Activated CD4-positive, alpha-beta memory T cell treated with anti-CD3 and anti-CD28 coated beads for 36 hours (primary cell): ENCODE results near the gene THTPA. TPM values are rescaled to one million over a fixed set of nuclear protein-coding genes. Genes with fewer than 3 reads are reported as not detected.
A peak's percentile ranks its signal among the peaks of the same experiment; 100 is the strongest.

Source experiments
- CTCF ChIA-PET: fragments of 350-600 bp; sonication (Branson Sonifier 250); formaldehyde crosslinking; loops from one replicate; lab custom pipeline; 2021; ENCODE audit warnings: antibody characterized with exemption, inconsistent platforms; lab: Charles Lee
- POLR2A ChIA-PET: fragments of 350-600 bp; sonication (Branson Sonifier 250); formaldehyde crosslinking; loops from one replicate; lab custom pipeline; 2021; ENCODE audit warnings: antibody characterized with exemption; lab: Charles Lee
- DNase-seq: peaks from one replicate; pipeline ENCODE4 v3.0.0-alpha.2; 2020
- H3K27ac Mint-ChIP-seq: one replicate; pipeline ENCODE4 v1.8.0; 2021; ENCODE audit warnings: mixed read lengths
- H3K27me3 Mint-ChIP-seq: one replicate; pipeline ENCODE4 v1.8.0; 2021; ENCODE audit warnings: mixed read lengths
- H3K36me3 Mint-ChIP-seq: one replicate; pipeline ENCODE4 v1.8.0; 2021; ENCODE audit warnings: mixed read lengths
- H3K4me1 Mint-ChIP-seq: one replicate; pipeline ENCODE4 v1.8.0; 2021; ENCODE audit warnings: low read depth, mixed read lengths
- H3K4me3 Mint-ChIP-seq: one replicate; pipeline ENCODE4 v1.8.0; 2021; ENCODE audit warnings: mild to moderate bottlenecking, mixed read lengths
- H3K9me3 Mint-ChIP-seq: one replicate; pipeline ENCODE4 v1.8.0; 2021; ENCODE audit warnings: mixed read lengths
- intact Hi-C: fragments of 100-400 bp; cut with micrococcal nuclease; formaldehyde crosslinking; loops from one replicate; pipeline ENCODE4 v1.15.1; 2023
- total RNA-seq, 2 experiments: library from RNA; stranded (reverse); gene quantifications; one replicate each; pipeline ENCODE4 v1.2.3, GENCODE V29; 2021

THTPA gene
- total RNA-seq, 2 experiments from 2014 or later: 7.7 to 8.2 TPM

DNA sequence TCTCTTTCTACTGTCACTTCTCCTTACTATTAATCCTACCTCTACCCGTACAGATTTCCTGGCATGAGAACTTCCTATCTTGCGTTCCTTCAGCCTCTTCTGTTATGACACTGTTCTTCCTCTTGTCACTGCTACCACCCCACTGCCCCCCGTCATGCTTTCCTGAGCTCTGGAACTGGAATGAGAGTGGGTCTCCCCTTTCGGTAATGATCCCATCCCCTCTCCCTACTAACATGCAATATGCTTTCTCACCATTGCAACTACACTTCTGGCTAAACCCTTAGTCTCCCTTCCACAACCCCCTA, 16.4 kb downstream of the THTPA start:
- CTCF ChIA-PET: interaction anchor here (1.5 to 1.8 kb wide), 2 partner anchors 12 to 17 kb away, joined by 4 to 6 read pairs; no protein-coding TSS in a partner anchor
- no peaks in the 10 kb centered on the region for H3K9me3 Mint-ChIP-seq
- DNase-seq: no peak
- intact Hi-C loops: no loop called here
- no peak overlapping the region for H3K4me3 Mint-ChIP-seq
- H3K27me3 Mint-ChIP-seq: peaks cover 19% of the 10 kb centered on the region
- H3K36me3 Mint-ChIP-seq: no peaks in the 10 kb centered on the region
- no peak overlapping the region for H3K27ac Mint-ChIP-seq
- POLR2A ChIA-PET: no interaction called here
- peaks cover 22% of the 10 kb centered on the region for H3K4me1 Mint-ChIP-seq

DNA sequence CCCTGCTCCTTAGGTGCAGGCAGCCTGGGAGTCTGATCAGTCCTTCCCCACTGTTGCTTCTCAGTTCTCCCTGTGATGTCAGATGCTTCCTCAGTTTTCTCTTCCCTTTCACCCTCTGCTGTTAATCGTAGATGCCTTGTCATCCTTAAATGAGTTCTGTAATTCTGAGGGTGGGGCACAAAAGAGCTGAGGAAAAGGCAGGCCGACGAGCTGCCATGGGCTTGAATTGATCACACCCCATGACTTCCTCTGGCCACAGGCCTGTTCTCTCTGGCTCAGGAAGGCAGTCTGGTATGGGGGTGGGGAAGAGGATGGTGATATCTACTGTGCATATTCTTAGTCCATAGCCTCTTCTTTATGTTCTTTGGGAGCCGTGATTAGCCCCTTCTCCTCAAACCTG, 16.8 kb downstream of the THTPA start:
- no peaks in the 10 kb centered on the region for H3K36me3 Mint-ChIP-seq
- H3K4me1 Mint-ChIP-seq: peaks cover 22% of the 10 kb centered on the region
- no peak overlapping the region for H3K27ac Mint-ChIP-seq
- no peak overlapping the region for H3K4me3 Mint-ChIP-seq
- H3K9me3 Mint-ChIP-seq: no peaks in the 10 kb centered on the region
- CTCF ChIA-PET: interaction anchor here (0.6 to 1.8 kb wide), 2 partner anchors 16 to 17 kb away, joined by 3 to 6 read pairs; no protein-coding TSS in a partner anchor
- POLR2A ChIA-PET: no interaction called here
- H3K27me3 Mint-ChIP-seq: peaks cover 19% of the 10 kb centered on the region
- intact Hi-C loops: no loop called here
- DNase-seq: no peak

DNA sequence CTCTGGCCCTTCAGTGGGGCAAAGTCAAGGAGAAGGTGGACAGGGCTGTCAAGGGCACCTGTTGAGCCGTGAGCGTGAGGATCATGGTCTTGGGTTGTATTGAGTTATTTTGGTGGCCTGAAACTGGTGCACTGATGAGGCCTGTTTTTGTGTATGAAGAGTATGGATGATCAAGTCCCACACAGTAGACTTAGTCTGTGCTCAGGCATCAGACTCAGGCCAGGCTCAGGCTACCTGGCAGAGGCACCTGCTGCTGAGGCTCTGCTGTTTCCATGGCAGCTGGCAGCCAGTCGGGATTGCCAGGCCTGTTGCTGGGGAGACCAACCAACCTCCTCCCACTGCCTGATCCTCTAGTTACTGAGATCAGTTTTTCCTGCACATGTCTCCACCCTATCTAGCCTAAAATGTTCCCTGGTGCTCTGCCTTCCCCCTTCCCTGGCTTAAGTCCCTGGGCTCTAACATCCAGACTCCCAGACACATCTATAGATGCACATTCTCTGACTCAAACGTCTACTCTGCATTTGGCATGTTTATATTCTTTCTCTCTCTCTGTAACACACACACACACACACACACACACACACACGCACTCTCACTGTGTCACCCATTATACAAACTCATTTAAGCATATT, 17.4 kb downstream of the THTPA start:
- H3K9me3 Mint-ChIP-seq: no peaks in the 10 kb centered on the region
- no peaks in the 10 kb centered on the region for H3K36me3 Mint-ChIP-seq
- intact Hi-C loops: no loop called here
- DNase-seq: no peak
- ChIA-PET POLR2A (no interaction called here), CTCF (interaction anchor here (0.6 to 1.8 kb wide), 3 partner anchors 13 to 17 kb away, joined by 3 to 6 read pairs (median 3); no protein-coding TSS in a partner anchor)
- peaks cover 19% of the 10 kb centered on the region for H3K4me1 Mint-ChIP-seq
- no peak overlapping the region for H3K27ac Mint-ChIP-seq
- H3K4me3 Mint-ChIP-seq: no peak overlapping the region
- peaks cover 22% of the 10 kb centered on the region for H3K27me3 Mint-ChIP-seq

DNA sequence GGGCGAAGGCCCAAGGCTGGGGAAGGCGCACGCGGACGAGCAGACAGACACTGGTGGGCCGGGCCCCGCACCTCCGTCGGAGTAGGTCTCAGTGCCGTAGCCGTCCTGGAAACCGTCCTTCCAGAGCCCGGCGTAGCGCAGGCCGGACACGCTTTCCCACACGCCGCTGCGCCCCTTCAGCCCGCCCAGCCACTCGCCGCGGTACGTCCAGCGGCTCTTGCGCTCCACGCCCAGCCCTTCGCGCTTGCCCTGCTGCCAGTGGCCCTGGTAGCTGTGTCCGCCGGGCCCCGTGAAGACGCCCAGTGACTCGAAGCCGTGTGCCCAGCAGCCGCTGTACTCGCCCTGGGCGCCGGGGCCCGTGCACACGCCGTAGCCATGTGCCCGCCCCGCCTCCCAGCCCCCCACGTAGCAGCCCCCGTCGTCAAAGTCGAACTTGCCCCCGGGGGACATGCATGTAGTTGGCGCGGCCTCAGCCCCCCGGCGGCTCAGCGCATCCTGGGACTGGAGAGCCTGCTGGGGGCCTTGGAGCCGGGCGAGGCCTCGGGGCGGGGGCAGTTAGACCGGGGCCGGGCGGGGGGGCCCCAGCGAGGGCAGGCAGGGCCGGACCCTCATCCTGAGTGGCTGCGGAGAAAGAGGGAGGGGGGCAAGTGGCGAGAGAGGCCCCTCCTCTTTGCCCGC, 21.1 kb downstream of the THTPA start:
- Mint-ChIP-seq H3K4me1 (peaks cover 18% of the 10 kb centered on the region), H3K4me3 (peak overlapping the region; percentile 20), H3K36me3 (no peaks in the 10 kb centered on the region), H3K27ac (no peak overlapping the region), H3K27me3 (peaks cover 41% of the 10 kb centered on the region), H3K9me3 (no peaks in the 10 kb centered on the region)
- POLR2A ChIA-PET: no interaction called here
- DNase-seq: no peak
- CTCF ChIA-PET: no interaction called here
- intact Hi-C loops: no loop called here

DNA sequence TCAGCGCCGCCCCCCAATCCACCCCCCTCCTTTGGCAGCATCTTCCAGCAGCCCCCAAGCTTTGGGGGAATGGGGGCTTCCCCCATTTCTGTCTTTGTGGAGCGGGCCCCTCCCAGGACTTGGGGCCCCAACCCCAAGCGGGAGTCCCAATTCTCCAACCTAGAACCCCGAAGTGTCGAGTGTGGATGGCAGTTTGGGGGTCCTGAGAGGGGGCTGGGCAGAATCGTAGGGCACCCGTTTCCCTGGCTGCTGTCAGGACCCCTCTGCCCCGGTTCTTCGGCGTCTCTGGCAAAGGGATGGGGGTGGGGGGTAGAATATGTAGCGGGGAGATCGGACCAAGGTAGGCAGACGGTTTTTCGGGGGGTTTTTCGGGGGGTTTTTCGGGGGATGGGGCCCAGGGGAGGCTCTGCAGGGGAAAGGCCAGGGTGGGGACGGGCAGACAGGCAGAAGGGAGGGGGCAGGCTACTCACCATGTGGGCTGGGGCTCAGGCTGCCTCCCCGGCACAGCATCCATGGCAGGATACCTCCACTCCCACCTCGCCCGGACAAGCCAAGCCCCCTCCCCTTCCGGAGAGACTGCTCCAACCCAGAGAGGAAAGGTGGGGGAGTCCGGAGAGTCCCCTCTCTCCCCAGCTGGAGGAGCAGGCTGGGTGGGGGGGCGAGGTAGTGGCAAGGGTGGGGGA, 21.8 kb downstream of the THTPA start:
- CTCF ChIA-PET: interaction anchor here (0.6 kb wide), 1 partner anchor 270 kb away, joined by 3 read pairs; no protein-coding TSS in a partner anchor
- no peak overlapping the region for H3K4me3 Mint-ChIP-seq

DNA sequence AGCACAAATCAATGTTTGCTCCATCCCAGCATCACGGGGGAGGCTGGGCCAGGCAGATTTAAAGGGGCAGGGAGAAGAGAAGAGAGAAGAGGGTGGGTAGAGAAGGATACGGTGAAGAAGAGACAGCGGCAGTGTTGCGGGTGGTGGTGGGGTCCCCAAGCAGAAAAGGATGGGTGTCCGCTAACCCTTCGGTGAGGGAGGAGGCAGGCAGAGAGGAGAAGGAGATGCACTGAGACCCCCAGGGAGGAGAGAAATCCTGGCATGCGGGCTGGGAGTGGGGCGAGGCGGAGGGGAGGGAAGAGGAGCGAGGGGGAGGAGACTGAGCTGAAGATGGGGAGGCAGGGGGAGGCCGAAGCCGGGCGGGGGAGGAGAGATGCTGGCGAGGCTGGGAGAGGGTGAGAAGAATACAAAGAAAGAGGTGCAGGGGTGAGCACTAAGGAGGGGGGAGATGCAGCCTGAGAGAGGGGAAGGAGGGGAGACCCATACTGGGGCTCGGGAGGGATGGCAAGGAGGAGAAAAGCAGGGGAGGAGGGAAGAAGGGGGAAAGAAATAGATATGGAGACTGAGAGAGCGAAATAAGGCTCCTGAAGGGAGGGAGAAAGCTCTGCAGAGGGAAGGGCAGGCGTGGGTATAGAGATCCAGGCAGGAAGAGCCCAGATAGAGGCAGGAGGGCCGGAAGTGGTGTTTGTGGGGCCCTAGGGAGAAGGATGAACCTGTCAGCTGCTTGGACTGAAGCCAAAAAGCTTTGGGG, 22.7 kb downstream of the THTPA start, which contains the start of gene JPH4:
JPH4 (minus strand) TSS at position 231 of the 751 bp plus-strand sequence. CDS start 1,337 bp downstream, outside the sequence.
- Mint-ChIP-seq H3K27me3 (peaks cover 41% of the 10 kb centered on the region), H3K4me1 (peaks cover 18% of the 10 kb centered on the region), H3K9me3 (no peaks in the 10 kb centered on the region), H3K4me3 (no peak within 1 kb of the TSS), H3K36me3 (no peaks in the 10 kb centered on the region), H3K27ac (no peak within 1 kb of the TSS)
- CTCF ChIA-PET: interaction anchor here (0.6 to 2.3 kb wide), 2 partner anchors 10 to 269 kb away, joined by 3 to 7 read pairs; no protein-coding TSS in a partner anchor
- no peak for DNase-seq
- POLR2A ChIA-PET: no interaction called here
- intact Hi-C loops: no loop called here

More for the DNA sequence above, 21.8 kb downstream of the THTPA start:
- no peaks in the 10 kb centered on the region for H3K36me3 Mint-ChIP-seq
- intact Hi-C loops: no loop called here
- H3K27ac Mint-ChIP-seq: no peak overlapping the region
- POLR2A ChIA-PET: no interaction called here
- no peaks in the 10 kb centered on the region for H3K9me3 Mint-ChIP-seq
- H3K4me1 Mint-ChIP-seq: peaks cover 18% of the 10 kb centered on the region
- peaks cover 41% of the 10 kb centered on the region for H3K27me3 Mint-ChIP-seq
- DNase-seq: no peak

DNA sequence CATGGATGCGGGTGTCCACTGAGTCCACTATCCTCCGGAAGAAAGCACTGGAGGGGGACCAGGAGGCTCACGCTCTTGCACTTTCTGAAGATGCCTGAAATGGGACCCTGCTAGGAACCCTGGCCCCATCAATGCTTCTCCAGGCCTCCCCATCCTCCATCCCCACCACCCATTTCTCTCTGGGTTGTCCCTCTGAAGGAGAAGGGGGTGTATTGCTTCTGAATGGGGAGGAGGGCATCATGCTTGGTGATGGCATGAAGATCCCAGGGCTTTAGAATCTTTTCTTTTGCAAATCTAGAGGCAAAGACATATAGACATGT, 23.2 kb downstream of the THTPA start:
- H3K36me3 Mint-ChIP-seq: no peaks in the 10 kb centered on the region
- H3K27me3 Mint-ChIP-seq: peaks cover 43% of the 10 kb centered on the region
- POLR2A ChIA-PET: no interaction called here
- no peaks in the 10 kb centered on the region for H3K9me3 Mint-ChIP-seq
- no peak overlapping the region for H3K27ac Mint-ChIP-seq
- CTCF ChIA-PET: interaction anchor here (0.9 to 2.3 kb wide), 2 partner anchors 10 to 20 kb away, joined by 3 to 7 read pairs; no protein-coding TSS in a partner anchor
- intact Hi-C loops: no loop called here
- H3K4me1 Mint-ChIP-seq: peaks cover 18% of the 10 kb centered on the region
- no peak overlapping the region for H3K4me3 Mint-ChIP-seq
- no peak for DNase-seq

DNA sequence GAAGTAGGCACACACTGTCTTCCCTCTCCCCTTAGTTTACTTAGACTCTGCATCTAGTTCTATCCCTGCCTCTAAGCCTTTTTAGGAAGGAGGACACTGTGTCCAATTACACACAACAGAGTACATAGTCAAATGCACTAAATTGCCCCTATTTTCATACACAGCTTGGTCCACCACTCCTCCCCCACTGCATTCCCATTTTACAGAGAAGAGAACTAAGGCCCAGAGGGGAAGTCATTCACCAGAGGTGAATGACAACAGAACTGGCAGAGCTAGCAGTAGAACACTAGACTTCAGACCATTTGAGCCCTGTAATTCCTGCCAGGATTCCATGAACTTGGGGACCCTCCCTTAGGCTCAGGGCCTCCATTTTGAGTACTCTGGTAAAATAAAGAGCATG, 23.7 kb downstream of the THTPA start:
- POLR2A ChIA-PET: no interaction called here
- no peak overlapping the region for H3K27ac Mint-ChIP-seq
- H3K36me3 Mint-ChIP-seq: no peaks in the 10 kb centered on the region
- H3K9me3 Mint-ChIP-seq: no peaks in the 10 kb centered on the region
- intact Hi-C loops: no loop called here
- H3K4me3 Mint-ChIP-seq: no peak overlapping the region
- no peak for DNase-seq
- H3K27me3 Mint-ChIP-seq: peaks cover 44% of the 10 kb centered on the region
- CTCF ChIA-PET: interaction anchor here (0.9 to 2.3 kb wide), 2 partner anchors 9 to 20 kb away, joined by 3 to 7 read pairs; no protein-coding TSS in a partner anchor
- H3K4me1 Mint-ChIP-seq: peaks cover 18% of the 10 kb centered on the region

DNA sequence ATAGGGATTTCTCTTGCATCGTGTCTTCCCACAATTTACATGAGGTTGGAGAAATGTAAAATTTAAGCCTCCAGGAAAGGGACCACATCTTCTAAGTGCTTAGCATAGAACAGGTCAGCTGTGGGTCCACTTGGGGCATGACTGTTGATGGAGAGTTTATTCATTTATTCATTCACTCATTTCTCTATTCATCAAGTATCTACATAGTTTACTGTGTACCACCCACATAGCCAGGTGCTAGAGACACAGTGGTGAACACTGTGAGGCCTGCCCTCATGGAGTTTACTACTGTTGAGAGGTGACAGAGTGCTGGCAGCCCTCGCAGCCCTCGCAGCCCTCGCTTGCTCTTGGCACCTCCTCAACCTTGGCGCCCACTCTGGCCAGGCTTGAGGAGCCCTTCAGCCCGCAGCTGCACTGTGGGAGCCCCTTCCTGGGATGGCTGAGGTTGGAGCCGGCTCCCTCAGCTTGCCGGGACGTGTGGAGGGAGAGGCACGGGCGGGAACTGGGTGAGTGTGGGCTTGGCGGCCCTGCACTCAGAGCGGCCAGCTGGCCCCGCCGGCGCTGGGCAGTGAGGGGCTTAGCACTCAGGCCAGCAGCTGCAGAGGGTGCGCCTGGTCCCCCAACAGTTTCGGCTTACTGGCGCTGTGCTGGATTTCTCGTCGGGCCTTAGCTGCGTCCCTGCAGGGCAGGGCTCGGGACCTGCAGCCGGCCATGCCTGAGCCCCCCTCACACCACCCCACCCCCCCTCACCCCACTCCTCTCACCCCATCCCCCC, 24.3 kb downstream of the THTPA start:
- POLR2A ChIA-PET: no interaction called here
- DNase-seq: no peak
- H3K9me3 Mint-ChIP-seq: no peaks in the 10 kb centered on the region

DNA sequence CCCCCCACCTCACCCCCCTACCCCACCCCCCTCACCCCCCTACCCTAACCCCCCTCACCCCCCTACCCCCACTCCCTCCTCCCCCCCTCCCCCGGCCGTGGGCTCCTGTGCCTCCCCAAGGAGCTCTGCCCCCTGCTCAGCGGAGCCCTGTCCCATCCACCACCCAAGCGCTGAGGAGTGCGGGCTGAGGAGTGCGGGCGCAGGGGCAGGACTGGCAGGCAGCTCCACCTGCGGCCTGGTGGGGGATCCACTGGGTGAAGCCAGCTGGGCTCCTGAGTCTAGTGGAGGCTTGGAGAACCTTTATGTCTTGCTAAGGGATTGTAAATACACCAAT, 24.8 kb downstream of the THTPA start:
- Mint-ChIP-seq H3K27ac (no peak overlapping the region), H3K4me3 (no peak overlapping the region), H3K36me3 (no peaks in the 10 kb centered on the region), H3K4me1 (peaks cover 18% of the 10 kb centered on the region), H3K9me3 (no peaks in the 10 kb centered on the region), H3K27me3 (peaks cover 42% of the 10 kb centered on the region)
- intact Hi-C loops: no loop called here
- CTCF ChIA-PET: interaction anchor here (2.3 kb wide), 1 partner anchor 8 kb away, joined by 7 read pairs; no protein-coding TSS in a partner anchor
- POLR2A ChIA-PET: no interaction called here
- no peak for DNase-seq

More for the DNA sequence above, 24.3 kb downstream of the THTPA start:
- Mint-ChIP-seq H3K4me3 (no peak overlapping the region), H3K36me3 (no peaks in the 10 kb centered on the region), H3K4me1 (peaks cover 18% of the 10 kb centered on the region), H3K27me3 (peaks cover 40% of the 10 kb centered on the region), H3K27ac (no peak overlapping the region)
- CTCF ChIA-PET: interaction anchor here (0.9 to 2.3 kb wide), 2 partner anchors 9 to 21 kb away, joined by 3 to 7 read pairs; no protein-coding TSS in a partner anchor
- intact Hi-C loops: no loop called here
